GM23338 (cell line): ENCODE measurements around the gene FAM117A. TPM values are rescaled to one million over a fixed set of nuclear protein-coding genes. Genes with fewer than 3 reads are reported as not detected.

Experiments
- ATAC-seq: fragments of 200-7000 bp; cut with Tn5 transposase; 3 replicates; pipeline ENCODE4 v1.9.1; 2020
- DNase-seq: peaks from one replicate; pipeline ENCODE4 v3.0.0-alpha.2; 2015; ENCODE audit warnings: low spot score
- H2AFZ ChIP-seq: fragments of 200-600 bp; sonication (generic); 2 replicates; pipeline ENCODE4 v1.8.0; 2016; ENCODE audit warnings: antibody characterized with exemption, mild to moderate bottlenecking, moderate library complexity
- H3F3A ChIP-seq: fragments of 200-600 bp; sonication (generic); replicated peaks from 2 replicates; pipeline ENCODE4 v1.8.0; 2017; ENCODE audit warnings: antibody characterized with exemption, mixed run types, low read depth
- H3K27ac ChIP-seq: fragments of 200-600 bp; sonication (generic); 2 replicates; pipeline ENCODE4 v1.6.1; 2016; ENCODE audit warnings: low read depth
- H3K27me3 ChIP-seq: fragments of 200-600 bp; sonication (generic); 2 replicates; pipeline ENCODE4 v1.8.0; 2016; ENCODE audit warnings: mild to moderate bottlenecking, mixed run types, moderate library complexity; ENCODE audit not compliant: insufficient read depth
- H3K36me3 ChIP-seq: fragments of 200-600 bp; sonication (generic); 2 replicates; pipeline ENCODE4 v1.8.0; 2016; ENCODE audit warnings: mild to moderate bottlenecking; ENCODE audit not compliant: insufficient read depth
- H3K4me1 ChIP-seq: fragments of 200-600 bp; sonication (generic); 2 replicates; pipeline ENCODE4 v1.8.0; 2016; ENCODE audit warnings: mild to moderate bottlenecking, moderate library complexity; ENCODE audit not compliant: insufficient read depth
- H3K4me2 ChIP-seq: fragments of 200-600 bp; sonication (generic); 2 replicates; pipeline ENCODE4 v1.7.1; 2017; ENCODE audit warnings: mixed run types
- H3K4me3 ChIP-seq: fragments of 200-600 bp; sonication (generic); 2 replicates; pipeline ENCODE4 v1.6.1; 2016; ENCODE audit warnings: mixed run types
- H3K79me2 ChIP-seq: fragments of 200-600 bp; sonication (generic); replicated peaks from 2 replicates; pipeline ENCODE4 v1.8.0; 2017; ENCODE audit warnings: mild to moderate bottlenecking; ENCODE audit not compliant: insufficient read depth
- H3K9me2 ChIP-seq: fragments of 200-600 bp; sonication (generic); 2 replicates; pipeline ENCODE4 v1.8.0; 2017; ENCODE audit not compliant: insufficient read depth
- H4K20me1 ChIP-seq: fragments of 200-600 bp; sonication (generic); replicated peaks from 2 replicates; pipeline ENCODE4 v1.8.0; 2017; ENCODE audit warnings: mild to moderate bottlenecking; ENCODE audit not compliant: insufficient read depth
- H3K27ac Mint-ChIP-seq: 2 replicates; pipeline ENCODE4 v1.8.0; 2020; ENCODE audit warnings: inconsistent platforms, mild to moderate bottlenecking, moderate library complexity, mixed read lengths
- H3K27me3 Mint-ChIP-seq: 3 replicates; pipeline ENCODE4 v1.8.0; 2022; ENCODE audit warnings: low read depth, mild to moderate bottlenecking, moderate library complexity, mixed read lengths, inconsistent platforms; ENCODE audit not compliant: insufficient read depth, poor library complexity
- H3K36me3 Mint-ChIP-seq: 3 replicates; pipeline ENCODE4 v1.8.0; 2021; ENCODE audit warnings: low read depth, mild to moderate bottlenecking, inconsistent platforms, moderate library complexity, mixed read lengths
- H3K4me1 Mint-ChIP-seq: 3 replicates; pipeline ENCODE4 v1.8.0; 2020; ENCODE audit warnings: mild to moderate bottlenecking, inconsistent platforms, mixed read lengths
- H3K4me3 Mint-ChIP-seq: 3 replicates; pipeline ENCODE4 v1.8.0; 2021; ENCODE audit warnings: moderate library complexity, mild to moderate bottlenecking, inconsistent platforms, mixed read lengths
- H3K9me3 Mint-ChIP-seq: 3 replicates; pipeline ENCODE4 v1.8.0; 2020; ENCODE audit warnings: moderate library complexity, mild to moderate bottlenecking, inconsistent platforms, mixed read lengths
- CREB1 ChIP-seq: fragments of 250-450 bp; sonication (Bioruptor Pico); IDR thresholded peaks from 2 replicates; pipeline ENCODE4 v1.5.0; 2020; ENCODE audit warnings: low read depth, mild to moderate bottlenecking, moderate library complexity
- CTCF ChIP-seq, 2 experiments: fragments of 200-600 bp in 1 of 2; sonication (generic) in 1 of 2; conservative IDR thresholded peaks; 2 replicates each; pipeline versions ENCODE4 v1.5.1 to v1.6.1; 2016 to 2017; ENCODE audit warnings: antibody characterized with exemption in 2 of 2, low read depth in 2 of 2, mild to moderate bottlenecking in 2 of 2, moderate library complexity in 1 of 2
- EZH2 ChIP-seq: fragments of 200-600 bp; sonication (generic); IDR thresholded peaks from one replicate; pipeline ENCODE4 v1.8.0; 2017; ENCODE audit warnings: antibody characterized with exemption, mild to moderate bottlenecking, low read depth; ENCODE audit not compliant: unreplicated experiment
- NANOG ChIP-seq: IDR thresholded peaks from 2 replicates; pipeline ENCODE4 v1.6.1; 2016; ENCODE audit warnings: antibody characterized with exemption, borderline replicate concordance
- POLR2AphosphoS5 ChIP-seq: IDR thresholded peaks from 2 replicates; pipeline ENCODE4 v1.6.1; 2016; ENCODE audit warnings: antibody characterized with exemption, low read depth
- REST ChIP-seq: IDR thresholded peaks from one replicate; pipeline ENCODE4 v1.6.1; 2018; ENCODE audit warnings: antibody characterized with exemption; ENCODE audit not compliant: unreplicated experiment
- STAT1 ChIP-seq: IDR thresholded peaks from one replicate; pipeline ENCODE4 v1.6.1; 2016; ENCODE audit warnings: antibody characterized with exemption; ENCODE audit not compliant: unreplicated experiment
- polyA plus RNA-seq: library from polyadenylated mRNA; unstranded; fragments of >200 nt; fragmentation: Nextera tagmentation; extraction: Ambion mirVana; gene quantifications from 2 replicates; pipeline ENCODE4 v1.2.1, GENCODE V29; 2016
- total RNA-seq: library from RNA; depleted of rRNA; stranded (reverse); fragments of >200 nt; shearing (Covaris generic); gene quantifications from 2 replicates; pipeline ENCODE4 v1.2.3, GENCODE V29; 2014

FAM117A gene
- total and polyA plus RNA-seq, 2 experiments from 2014 or later, result 21.3 to 46.4 TPM

- Histone ChIP-seq H3K4me2 (no peak overlapping the region), H4K20me1 (peaks cover 17% of the 10 kb centered on the region), H3K27me3 (no peaks in the 10 kb centered on the region), H3K27ac (no peak overlapping the region), H3K4me1 (no peaks in the 10 kb centered on the region), H3K36me3 (no peaks in the 10 kb centered on the region; the same call in 1 of the 2 replicates), H3K79me2 (peaks cover 90% of the 10 kb centered on the region), H3K9me2 (no peaks in the 10 kb centered on the region), H3F3A (no peaks in the 10 kb centered on the region), H2AFZ (no peak overlapping the region), H3K4me3 (no peak overlapping the region)
- DNase-seq (no peak), ATAC-seq (no peak)
- Mint-ChIP-seq H3K9me3 (no peaks in the 10 kb centered on the region), H3K4me1 (0 out of 3 replicates have a peak, but pooled peaks cover under 1% of the 10 kb centered on the region), H3K4me3 (no peak overlapping the region), H3K27me3 (peaks cover 3% of the 10 kb centered on the region), H3K36me3 (peaks cover 20% of the 10 kb centered on the region), H3K27ac (no peak overlapping the region)
- TF ChIP-seq EZH2 (no peak), NANOG (no peak), REST (no peak), CTCF (conservative IDR thresholded peaks at IDR 0.05; ENCODE audit: low read depth in 2 of 2) (no peak), STAT1 (no peak), POLR2AphosphoS5 (no peak)
These were observed 93.9 kb downstream of the FAM117A start for GRCh38 chr17:49670002-49670401.

GRCh38 chr17:49667854-49668253 lies 96.1 kb downstream of the FAM117A start:
- Histone ChIP-seq H3K4me1 (no peaks in the 10 kb centered on the region), H3K4me3 (no peak overlapping the region), H3F3A (no peaks in the 10 kb centered on the region), H3K27me3 (no peaks in the 10 kb centered on the region), H3K36me3 (no peaks in the 10 kb centered on the region), H2AFZ (no peak overlapping the region), H3K9me2 (no peaks in the 10 kb centered on the region), H3K27ac (no peak overlapping the region), H3K4me2 (no peak overlapping the region), H4K20me1 (peaks cover 22% of the 10 kb centered on the region), H3K79me2 (peaks cover 91% of the 10 kb centered on the region)
- H3K4me1 Mint-ChIP-seq, result no peaks in the 10 kb centered on the region
- peaks cover 12% of the 10 kb centered on the region; the same call in 2 of the 3 replicates for H3K9me3 Mint-ChIP-seq
- TF ChIP-seq CREB1 (no peak), STAT1 (no peak)
- H3K36me3 Mint-ChIP-seq, result peaks cover 27% of the 10 kb centered on the region
- no peak overlapping the region for H3K27ac Mint-ChIP-seq
- ATAC-seq (no peak), DNase-seq (no peak)
- H3K4me3 Mint-ChIP-seq, result no peak overlapping the region
- H3K27me3 Mint-ChIP-seq, result peaks cover 3% of the 10 kb centered on the region
